NB4 (cell line): ENCODE results near the gene TSPAN18.

Experiments
- DNase-seq: peaks from one replicate; pipeline ENCODE4 v3.0.0; 2010; ENCODE audit warnings: low read depth
- H3K4me3 ChIP-seq: one replicate; pipeline ENCODE4 v1.5.1; 2011; ENCODE audit warnings: mild to moderate bottlenecking, low read depth, low read length, moderate library complexity
- CTCF ChIP-seq: IDR thresholded peaks from one replicate; pipeline ENCODE4 v1.5.1; 2012; ENCODE audit warnings: low read depth, low read length
- MAX ChIP-seq: IDR thresholded peaks from 2 replicates; pipeline ENCODE4 v1.6.1; 2011; ENCODE audit warnings: low read depth, low read length
- MYC ChIP-seq: IDR thresholded peaks from 2 replicates; pipeline ENCODE4 v1.6.1; 2011; ENCODE audit warnings: low read depth, low read length
- POLR2A ChIP-seq: IDR thresholded peaks from 2 replicates; pipeline ENCODE4 v1.6.1; 2011; ENCODE audit warnings: mild to moderate bottlenecking; ENCODE audit not compliant: insufficient read length; ENCODE audit errors: extremely low read depth

TSPAN18 gene

GRCh38 chr11:44893846-44894617 lies 167.3 kb downstream of the TSPAN18 start:
- TF ChIP-seq MYC (peak; percentile 16; the same call in 1 of the 2 replicates), CTCF (peak; percentile 93), POLR2A (no peak), MAX (peak; percentile 83)
- no peak overlapping the region for H3K4me3 ChIP-seq
- DNase-seq = peak; percentile 75

DNA sequence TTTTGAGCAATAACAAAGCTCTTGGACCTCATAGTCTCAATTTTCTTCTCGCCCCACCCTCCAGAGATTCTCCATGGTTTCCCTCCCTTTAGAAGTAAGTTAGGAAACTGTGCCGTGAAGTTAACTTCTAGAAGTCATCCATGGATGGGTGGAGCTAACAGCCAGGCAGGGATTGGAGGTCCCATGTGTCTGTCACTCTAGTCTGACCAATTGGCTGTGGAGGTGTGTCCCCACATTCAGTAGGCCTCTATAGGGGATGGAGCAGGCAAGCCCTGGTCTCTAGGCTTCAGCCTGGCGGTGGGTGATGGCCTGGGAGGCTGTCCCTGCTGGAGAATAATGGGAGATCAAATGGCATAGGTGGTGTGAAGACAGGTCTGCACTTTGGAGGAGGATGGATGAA lies 173.2 kb downstream of the TSPAN18 start:
- peak; percentile 79 for DNase-seq
- TF ChIP-seq POLR2A (no peak), MYC (no peak), MAX (no peak), CTCF (no peak)
- no peak overlapping the region for H3K4me3 ChIP-seq

- no peak for DNase-seq
- H3K4me3 ChIP-seq = no peak overlapping the region
- TF ChIP-seq MYC (no peak), POLR2A (no peak), CTCF (no peak), MAX (no peak)
These were observed 174.4 kb downstream of the TSPAN18 start for GRCh38 chr11:44901120-44901633.

- H3K4me3 ChIP-seq = no peak overlapping the region
- TF ChIP-seq POLR2A = no peak
- TF ChIP-seq CTCF = no peak
- no peak for TF ChIP-seq MYC
- TF ChIP-seq MAX = no peak
- DNase-seq = no peak
These were observed 175.0 kb downstream of the TSPAN18 start for GRCh38 chr11:44901786-44902185.

DNA sequence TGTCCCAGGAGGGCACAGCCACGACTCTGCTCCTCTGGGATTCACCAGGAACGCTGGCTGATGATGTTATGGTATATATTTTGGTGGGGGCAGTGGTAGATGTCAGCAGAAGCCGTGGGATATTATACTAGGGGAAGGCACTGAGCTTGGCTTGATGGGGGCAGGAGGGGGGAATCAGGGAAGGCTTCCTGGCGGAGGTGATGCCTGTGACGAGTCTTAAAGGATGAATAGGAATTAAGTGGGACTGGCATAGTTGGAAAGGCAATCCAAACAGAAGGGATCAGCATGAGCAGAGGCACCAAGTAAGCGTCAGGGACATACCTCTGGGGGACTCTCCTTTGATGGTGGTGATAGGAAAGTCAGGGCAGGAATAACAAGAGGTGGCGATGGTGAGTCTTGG lies 176.3 kb downstream of the TSPAN18 start:
- H3K4me3 ChIP-seq = no peak overlapping the region
- no peak for DNase-seq
- TF ChIP-seq CTCF (no peak), POLR2A (no peak), MAX (no peak), MYC (no peak)
